ENCODE results near the gene TMEFF2.

The TMEFF2 gene

GRCh38 chr2:192155511-192156118 is 39.1 kb downstream of the TMEFF2 start:
- no peak overlapping the region for H3K4me2 ChIP-seq (ENCODE audit: low read length)
- H3K4me1 ChIP-seq, result no peaks in the 10 kb centered on the region
- no peak overlapping the region for H2AFZ ChIP-seq
- no peak overlapping the region for H3K27ac ChIP-seq
- no peak overlapping the region for H3K9ac ChIP-seq
- no peaks in the 10 kb centered on the region for H3K9me3 ChIP-seq (ENCODE audit: control insufficient read depth, low read length)
- no peaks in the 10 kb centered on the region for H3K79me2 ChIP-seq
- TF ChIP-seq CTCF (IDR thresholded peaks at IDR 0.05), result no peak
- H3K36me3 ChIP-seq (ENCODE audit: control insufficient read depth, insufficient read depth, low read length), result no peaks in the 10 kb centered on the region
- no peaks in the 10 kb centered on the region for H3K27me3 ChIP-seq (ENCODE audit: control insufficient read depth, insufficient read depth, low read length)
- no peak overlapping the region for H3K4me3 ChIP-seq (ENCODE audit: low read depth, low read length)

GRCh38 chr2:192153561-192153960 is 41.2 kb downstream of the TMEFF2 start:
- no peak overlapping the region for H3K9ac ChIP-seq
- H2AFZ ChIP-seq, result no peak overlapping the region
- no peaks in the 10 kb centered on the region for H3K36me3 ChIP-seq (ENCODE audit: control insufficient read depth, insufficient read depth, low read length)
- H3K4me1 ChIP-seq, result no peaks in the 10 kb centered on the region
- no peaks in the 10 kb centered on the region for H3K9me3 ChIP-seq (ENCODE audit: control insufficient read depth, low read length)
- no peak overlapping the region for H3K4me3 ChIP-seq (ENCODE audit: low read depth, low read length)
- no peak for TF ChIP-seq CTCF (IDR thresholded peaks at IDR 0.05)
- no peaks in the 10 kb centered on the region for H3K79me2 ChIP-seq
- H3K27ac ChIP-seq, result no peak overlapping the region
- H3K4me2 ChIP-seq (ENCODE audit: low read length), result no peak overlapping the region
- H3K27me3 ChIP-seq (ENCODE audit: control insufficient read depth, insufficient read depth, low read length), result no peaks in the 10 kb centered on the region

- Histone ChIP-seq H3K27me3 (ENCODE audit: control insufficient read depth, insufficient read depth, low read length) (no peaks in the 10 kb centered on the region), H3K4me1 (no peaks in the 10 kb centered on the region), H2AFZ (no peak overlapping the region), H3K36me3 (ENCODE audit: control insufficient read depth, insufficient read depth, low read length) (no peaks in the 10 kb centered on the region), H3K79me2 (no peaks in the 10 kb centered on the region), H3K9ac (no peak overlapping the region), H3K4me3 (ENCODE audit: low read depth, low read length) (no peak overlapping the region), H3K27ac (no peak overlapping the region), H3K9me3 (ENCODE audit: control insufficient read depth, low read length) (no peaks in the 10 kb centered on the region), H3K4me2 (ENCODE audit: low read length) (no peak overlapping the region)
- TF ChIP-seq CTCF (IDR thresholded peaks at IDR 0.05), result no peak
Measured at GRCh38 chr2:192151853-192152252, 42.9 kb downstream of the TMEFF2 start.

- no peak for TF ChIP-seq CTCF (IDR thresholded peaks at IDR 0.05)
- Histone ChIP-seq H3K27me3 (ENCODE audit: control insufficient read depth, insufficient read depth, low read length) (no peaks in the 10 kb centered on the region), H3K4me1 (no peaks in the 10 kb centered on the region), H3K4me3 (ENCODE audit: low read depth, low read length) (no peak overlapping the region), H3K27ac (no peak overlapping the region), H2AFZ (no peak overlapping the region), H3K36me3 (ENCODE audit: control insufficient read depth, insufficient read depth, low read length) (no peaks in the 10 kb centered on the region), H3K9me3 (ENCODE audit: control insufficient read depth, low read length) (no peaks in the 10 kb centered on the region), H3K79me2 (no peaks in the 10 kb centered on the region), H3K4me2 (ENCODE audit: low read length) (no peak overlapping the region), H3K9ac (no peak overlapping the region)
Measured at GRCh38 chr2:192150166-192150565, 44.6 kb downstream of the TMEFF2 start.

GRCh38 chr2:192148620-192149321 is 46.0 kb downstream of the TMEFF2 start:
- Histone ChIP-seq H3K27ac (no peak overlapping the region), H3K79me2 (no peaks in the 10 kb centered on the region), H3K36me3 (ENCODE audit: control insufficient read depth, insufficient read depth, low read length) (no peaks in the 10 kb centered on the region), H3K27me3 (ENCODE audit: control insufficient read depth, insufficient read depth, low read length) (no peaks in the 10 kb centered on the region), H3K4me2 (ENCODE audit: low read length) (no peak overlapping the region), H3K9me3 (ENCODE audit: control insufficient read depth, low read length) (no peaks in the 10 kb centered on the region), H3K4me3 (ENCODE audit: low read depth, low read length) (no peak overlapping the region), H3K9ac (no peak overlapping the region), H2AFZ (no peak overlapping the region), H3K4me1 (no peaks in the 10 kb centered on the region)
- TF ChIP-seq CTCF (IDR thresholded peaks at IDR 0.05), result no peak
